Right lobe of liver (tissue), 6 donors: ENCODE measurements around the gene RGSL1. TPM values are rescaled to one million over a fixed set of nuclear protein-coding genes. Genes with fewer than 3 reads are reported as not detected.

Source experiments
- ATAC-seq, 4 donors: fragments of 200-7000 bp; cut with Tn5 transposase; one replicate each; pipeline ENCODE4 v1.9.1; 2020; ENCODE audit warnings: mild to moderate bottlenecking in 4 of 4, moderate library complexity in 4 of 4
- DNase-seq, 3 donors: peaks; one replicate each; pipeline ENCODE4 v3.0.0-alpha.2; 2020
- H3K27ac ChIP-seq, 3 donors: fragments of 200-600 bp; one replicate each; pipeline ENCODE4 v1.8.0; 2022
- H3K27me3 ChIP-seq, 2 donors: fragments of 200-600 bp; one replicate each; pipeline ENCODE4 v1.8.0; 2022
- H3K36me3 ChIP-seq, 4 donors: fragments of 200-600 bp; sonication (generic) in 1 of 4; one replicate each; pipeline versions ENCODE4 v1.5.1 to v1.8.0; 2017 to 2022; ENCODE audit warnings: control low read depth in 1 of 4
- H3K4me1 ChIP-seq, 4 donors: fragments of 200-600 bp; sonication (generic) in 1 of 4; one replicate each; pipeline versions ENCODE4 v1.5.1 to v1.8.0; 2017 to 2022; ENCODE audit warnings: control low read depth in 1 of 4
- H3K4me3 ChIP-seq, 3 donors: fragments of 200-600 bp; one replicate each; pipeline ENCODE4 v1.8.0; 2022
- H3K9me3 ChIP-seq, 4 donors: fragments of 200-600 bp; sonication (generic) in 1 of 4; one replicate each; pipeline versions ENCODE4 v1.5.1 to v1.8.0; 2017 to 2022; ENCODE audit warnings: control low read depth in 1 of 4
- CTCF ChIP-seq, 4 donors: fragments of 200-600 bp in 3 of 4; fragments of 450-650 bp in 1 of 4; IDR thresholded peaks; one replicate each; pipeline versions ENCODE4 v1.5.1 to v1.8.0; 2016 to 2022; ENCODE audit warnings: antibody characterized with exemption in 4 of 4, mild to moderate bottlenecking in 2 of 4
- POLR2A ChIP-seq: fragments of 450-650 bp; IDR thresholded peaks from one replicate; pipeline ENCODE4 v1.6.1; 2017; ENCODE audit warnings: antibody characterized with exemption, mild to moderate bottlenecking
- WGBS: methylation state at CpG from one replicate; pipeline ENCODE4 v1.1.6; 2018; ENCODE audit warnings: low coverage, low lambda C conversion rate; ENCODE audit not compliant: insufficient coverage; ENCODE audit errors: missing lambda C conversion rate; 5-methylcytosine and 5-hydroxymethylcytosine counted together
- intact Hi-C, 2 donors: fragments of 100-400 bp; cut with DNase I; formaldehyde crosslinking; loops; one replicate each; pipeline versions ENCODE4 v1.11.2 to v1.14.1; 2022
- total RNA-seq, 6 experiments: library from RNA; depleted of rRNA in 2 of 6; stranded (reverse); fragments of >200 nt in 2 of 6; fragmentation: NEBNext Ultra II Directional in 3 of 6; extraction: Animal tissue kit (Norgen Biotek cat#: 25700) in 3 of 6; gene quantifications; one replicate each; pipeline versions ENCODE4 v1.1.0 to v1.2.4, GENCODE V29; 2016 to 2023
- donor health status: DM: no; HTN: yes; CAD: no.
- donor health status: DM: no; HTN: no; CAD: no.
- donor health status: DM: no; HTN: no; CAD: no.
- donor health status: DM: no; HTN: yes; CAD: no.
- donor health status: DM: no; HTN: yes; CAD: no.

Gene RGSL1
- total RNA-seq, 6 experiments from 2014 or later: not detected

- TF ChIP-seq POLR2A (no peak), CTCF (IDR thresholded peaks at IDR 0.05) (no peak)
- Histone ChIP-seq H3K27ac (no peak overlapping the region), H3K4me1 (peaks cover 0 to 6% (median 0%) of the 10 kb centered on the region in 4 donors), H3K36me3 (no peaks in the 10 kb centered on the region), H3K27me3 (no peaks in the 10 kb centered on the region), H3K9me3 (no peaks in the 10 kb centered on the region), H3K4me3 (no peak overlapping the region)
- DNase-seq: no peak
- 67% methylated on average over 1 of the region's 1 CpG for WGBS
- intact Hi-C loops: loop anchor here in 1 of 2 donors (10.0 kb wide), 1 partner anchor 321 kb away; no protein-coding TSS in a partner anchor
- no peak for ATAC-seq
Observed at GRCh38 chr1:182406012-182406411, 43.9 kb upstream of the RGSL1 start.

GRCh38 chr1:182407724-182408123, 42.2 kb upstream of the RGSL1 start:
- no peak overlapping the region for H3K27ac ChIP-seq
- WGBS: 23% methylated on average over 3 of the region's 3 CpGs
- no peak overlapping the region for H3K4me3 ChIP-seq
- no peaks in the 10 kb centered on the region for H3K9me3 ChIP-seq
- peaks cover 0 to 6% (median 0%) of the 10 kb centered on the region in 4 donors for H3K4me1 ChIP-seq
- TF ChIP-seq POLR2A (no peak), CTCF (IDR thresholded peaks at IDR 0.05) (no peak)
- no peak for DNase-seq
- ATAC-seq: peak; percentile 13 to 66 (median 42)
- intact Hi-C loops: loop anchor here in 1 of 2 donors (10.0 kb wide), 1 partner anchor 323 kb away; no protein-coding TSS in a partner anchor
- H3K36me3 ChIP-seq: no peaks in the 10 kb centered on the region
- H3K27me3 ChIP-seq: no peaks in the 10 kb centered on the region

- H3K9me3 ChIP-seq: no peaks in the 10 kb centered on the region
- peaks cover 0 to 6% (median 0%) of the 10 kb centered on the region in 4 donors for H3K4me1 ChIP-seq
- H3K36me3 ChIP-seq: no peaks in the 10 kb centered on the region
- DNase-seq (no peak), ATAC-seq (peak; percentile 14 to 67 (median 49))
- H3K4me3 ChIP-seq: no peak overlapping the region
- H3K27ac ChIP-seq: no peak overlapping the region
- TF ChIP-seq CTCF (IDR thresholded peaks at IDR 0.05) (no peak), POLR2A (no peak)
- H3K27me3 ChIP-seq: no peaks in the 10 kb centered on the region
- intact Hi-C loops: loop anchor here in 1 of 2 donors (10.0 kb wide), 1 partner anchor 324 kb away; no protein-coding TSS in a partner anchor
- 46% methylated on average over 2 of the region's 3 CpGs for WGBS
Observed at GRCh38 chr1:182408435-182409075, 41.4 kb upstream of the RGSL1 start.

GRCh38 chr1:182410138-182410537, 39.8 kb upstream of the RGSL1 start:
- no peaks in the 10 kb centered on the region for H3K9me3 ChIP-seq

More at GRCh38 chr1:182410138-182410537, 39.8 kb upstream of the RGSL1 start:
- no peak for ATAC-seq
- Histone ChIP-seq H3K36me3 (no peaks in the 10 kb centered on the region), H3K27ac (peak overlapping the region in 1 of 3 donors; percentile 14), H3K4me1 (peaks cover 0 to 6% (median 0%) of the 10 kb centered on the region in 4 donors), H3K4me3 (no peak overlapping the region), H3K27me3 (no peaks in the 10 kb centered on the region)
- 70% methylated on average over 3 of the region's 4 CpGs for WGBS
- no peak for DNase-seq
- intact Hi-C loops: no loop called here
- TF ChIP-seq POLR2A: no peak
- no peak for TF ChIP-seq CTCF (IDR thresholded peaks at IDR 0.05)
